Hepatocyte (in vitro differentiated cells): ENCODE results near the gene SEPTIN10. TPM values are rescaled to one million over a fixed set of nuclear protein-coding genes. Genes with fewer than 3 reads are reported as not detected.

Experiments used
- DNase-seq: peaks from one replicate; pipeline ENCODE4 v3.0.0-alpha.2; 2016; ENCODE audit warnings: low spot score
- H2AFZ ChIP-seq: fragments of 200-600 bp; sonication (generic); 2 replicates; pipeline ENCODE4 v1.6.0; 2016; ENCODE audit warnings: antibody characterized with exemption, mild to moderate bottlenecking
- H3K27ac ChIP-seq: fragments of 200-600 bp; sonication (generic); 2 replicates; pipeline ENCODE4 v1.5.1; 2016; ENCODE audit warnings: mild to moderate bottlenecking
- H3K27me3 ChIP-seq: fragments of 200-600 bp; sonication (generic); 2 replicates; pipeline ENCODE4 v1.6.1; 2016
- H3K36me3 ChIP-seq: fragments of 200-600 bp; sonication (generic); replicated peaks from 2 replicates; pipeline ENCODE4 v1.5.1; 2016; ENCODE audit warnings: low read depth; ENCODE audit not compliant: insufficient read depth
- H3K4me1 ChIP-seq: fragments of 200-600 bp; sonication (generic); 2 replicates; pipeline ENCODE4 v1.5.1; 2016; ENCODE audit warnings: mild to moderate bottlenecking, moderate library complexity; ENCODE audit not compliant: insufficient read depth
- H3K4me2 ChIP-seq: fragments of 200-600 bp; sonication (generic); 2 replicates; pipeline ENCODE4 v1.6.0; 2016
- H3K4me3 ChIP-seq: fragments of 200-600 bp; sonication (generic); 2 replicates; pipeline ENCODE4 v1.5.1; 2016; ENCODE audit warnings: mild to moderate bottlenecking
- H3K79me2 ChIP-seq: fragments of 200-600 bp; sonication (generic); 2 replicates; pipeline ENCODE4 v1.6.0; 2017; ENCODE audit warnings: mild to moderate bottlenecking
- H3K9me2 ChIP-seq: fragments of 200-600 bp; sonication (generic); replicated peaks from 2 replicates; pipeline ENCODE4 v1.6.0; 2017; ENCODE audit warnings: mild to moderate bottlenecking; ENCODE audit not compliant: insufficient read depth
- H3K9me3 ChIP-seq: fragments of 200-600 bp; sonication (generic); 2 replicates; pipeline ENCODE4 v1.5.1; 2016; ENCODE audit warnings: low read depth, mild to moderate bottlenecking
- H4K20me1 ChIP-seq: fragments of 200-600 bp; sonication (generic); 2 replicates; pipeline ENCODE4 v1.6.0; 2016; ENCODE audit warnings: mild to moderate bottlenecking; ENCODE audit not compliant: insufficient read depth, poor library complexity, severe bottlenecking
- CTCF ChIP-seq: fragments of 200-600 bp; sonication (generic); IDR thresholded peaks from 2 replicates; pipeline ENCODE4 v1.5.1; 2016; ENCODE audit warnings: antibody characterized with exemption, mild to moderate bottlenecking; ENCODE audit not compliant: poor library complexity
- EZH2 ChIP-seq: fragments of 200-600 bp; sonication (generic); IDR thresholded peaks from 2 replicates; pipeline ENCODE4 v1.6.1; 2016; ENCODE audit warnings: antibody characterized with exemption, mild to moderate bottlenecking, borderline replicate concordance
- EZH2phosphoT487 ChIP-seq: fragments of 200-600 bp; sonication (generic); IDR thresholded peaks from one replicate; pipeline ENCODE4 v1.6.1; 2018; ENCODE audit warnings: antibody characterized with exemption, mild to moderate bottlenecking, low read depth, moderate library complexity; ENCODE audit not compliant: unreplicated experiment, severe bottlenecking
- WGBS: methylation state at CpG from one replicate; pipeline ENCODE4 v1.1.6; 2016; ENCODE audit warnings: low lambda C conversion rate; ENCODE audit errors: missing lambda C conversion rate; 5-methylcytosine and 5-hydroxymethylcytosine counted together
- polyA plus RNA-seq: library from polyadenylated mRNA; unstranded; fragments of >200 nt; fragmentation: Nextera tagmentation; extraction: Ambion mirVana; gene quantifications from 2 replicates; pipeline ENCODE4 v1.2.1, GENCODE V29; 2016
- total RNA-seq: library from RNA; depleted of rRNA; stranded (reverse); fragments of >200 nt; gene quantifications from 2 replicates; pipeline ENCODE4 v1.2.3, GENCODE V29; 2014

Gene SEPTIN10
- total and polyA plus RNA-seq, 2 experiments from 2014 or later, result 38.7 to 58.7 TPM

- Histone ChIP-seq H2AFZ (no peak overlapping the region), H3K36me3 (no peaks in the 10 kb centered on the region), H3K27me3 (no peaks in the 10 kb centered on the region), H3K9me3 (no peaks in the 10 kb centered on the region), H3K4me3 (no peak overlapping the region), H3K9me2 (no peaks in the 10 kb centered on the region), H3K79me2 (no peaks in the 10 kb centered on the region), H3K4me1 (peaks cover 11% of the 10 kb centered on the region), H3K27ac (no peak overlapping the region), H4K20me1 (no peaks in the 10 kb centered on the region), H3K4me2 (no peak overlapping the region)
- TF ChIP-seq EZH2phosphoT487 (no peak), CTCF (no peak), EZH2 (no peak)
- no peak for DNase-seq
- WGBS, result 89% methylated on average over 5 of the region's 5 CpGs
These were observed 81.1 kb downstream of the SEPTIN10 start for GRCh38 chr2:109532728-109533076.

GRCh38 chr2:109531896-109532727, 81.7 kb downstream of the SEPTIN10 start:
- H3K36me3 ChIP-seq, result no peaks in the 10 kb centered on the region
- H3K4me3 ChIP-seq, result no peak overlapping the region
- no peaks in the 10 kb centered on the region for H3K79me2 ChIP-seq
- DNase-seq, result no peak
- H3K27me3 ChIP-seq, result no peaks in the 10 kb centered on the region
- no peaks in the 10 kb centered on the region for H3K9me2 ChIP-seq
- no peak overlapping the region for H3K4me2 ChIP-seq
- H4K20me1 ChIP-seq, result no peaks in the 10 kb centered on the region
- TF ChIP-seq EZH2phosphoT487, result no peak
- TF ChIP-seq CTCF, result no peak
- no peak for TF ChIP-seq EZH2
- H3K9me3 ChIP-seq, result no peaks in the 10 kb centered on the region
- peaks cover 11% of the 10 kb centered on the region for H3K4me1 ChIP-seq
- 92% methylated on average over 10 of the region's 10 CpGs for WGBS
- H3K27ac ChIP-seq, result no peak overlapping the region
- no peak overlapping the region for H2AFZ ChIP-seq

- Histone ChIP-seq H3K27me3 (no peaks in the 10 kb centered on the region), H3K36me3 (no peaks in the 10 kb centered on the region), H3K4me1 (peaks cover 11% of the 10 kb centered on the region), H3K4me3 (no peak overlapping the region), H4K20me1 (no peaks in the 10 kb centered on the region), H3K9me2 (no peaks in the 10 kb centered on the region), H3K79me2 (no peaks in the 10 kb centered on the region), H2AFZ (no peak overlapping the region), H3K9me3 (no peaks in the 10 kb centered on the region), H3K4me2 (no peak overlapping the region), H3K27ac (no peak overlapping the region)
- TF ChIP-seq EZH2, result no peak
- WGBS, result 96% methylated on average over 5 of the region's 5 CpGs
- no peak for DNase-seq
These were observed 82.5 kb downstream of the SEPTIN10 start for GRCh38 chr2:109531221-109531620.

GRCh38 chr2:109530712-109531111, 83.1 kb downstream of the SEPTIN10 start:
- Histone ChIP-seq H3K36me3 (no peaks in the 10 kb centered on the region), H3K79me2 (no peaks in the 10 kb centered on the region), H3K4me2 (no peak overlapping the region), H3K27ac (no peak overlapping the region), H3K4me1 (peaks cover 10% of the 10 kb centered on the region), H3K9me2 (no peaks in the 10 kb centered on the region), H2AFZ (no peak overlapping the region), H4K20me1 (no peaks in the 10 kb centered on the region), H3K9me3 (no peaks in the 10 kb centered on the region), H3K27me3 (no peaks in the 10 kb centered on the region), H3K4me3 (no peak overlapping the region)
- no peak for DNase-seq
- 80% methylated on average over 6 of the region's 6 CpGs for WGBS
- TF ChIP-seq EZH2phosphoT487, result no peak
- no peak for TF ChIP-seq CTCF
- TF ChIP-seq EZH2, result no peak
